Epithelial cell of prostate (primary cell): ENCODE measurements around the gene ZNF333.

Experiments
- DNase-seq: peaks from one replicate; pipeline ENCODE4 v3.0.0-alpha.2; 2011; ENCODE audit warnings: low read depth, low spot score
- H3K27ac ChIP-seq: fragments of 450-650 bp; 2 replicates; pipeline ENCODE4 v1.5.1; 2017; ENCODE audit warnings: mild to moderate bottlenecking

The ZNF333 gene

GRCh38 chr19:14689598-14690503 is at the start of gene ZNF333:
TSS of gene ZNF333 (plus strand) at chr19:14690048. CDS start at chr19:14693492, 3,444 bp downstream.
- DNase-seq = peak; percentile 44
- H3K27ac ChIP-seq = peak within 1 kb of the TSS; percentile 92

- DNase-seq = no peak
- no peak overlapping the region for H3K27ac ChIP-seq
Observed at GRCh38 chr19:14648506-14648905, 41.3 kb upstream of the ZNF333 start.

- no peak overlapping the region for H3K27ac ChIP-seq
- DNase-seq = no peak
Observed at GRCh38 chr19:14649020-14649419, 40.8 kb upstream of the ZNF333 start.

- H3K27ac ChIP-seq = no peak overlapping the region
- DNase-seq = no peak
Observed at GRCh38 chr19:14650161-14650560, 39.7 kb upstream of the ZNF333 start.

- no peak for DNase-seq
- no peak overlapping the region for H3K27ac ChIP-seq
Observed at GRCh38 chr19:14654786-14655560, 34.9 kb upstream of the ZNF333 start.

- DNase-seq = no peak
- no peak overlapping the region for H3K27ac ChIP-seq
Observed at GRCh38 chr19:14655726-14656125, 34.1 kb upstream of the ZNF333 start.

GRCh38 chr19:14659874-14660489 is 29.9 kb upstream of the ZNF333 start:
- DNase-seq = no peak
- no peak overlapping the region for H3K27ac ChIP-seq

GRCh38 chr19:14661372-14661924 is 28.4 kb upstream of the ZNF333 start:
- no peak overlapping the region for H3K27ac ChIP-seq
- DNase-seq = no peak

GRCh38 chr19:14669940-14670339 is 19.9 kb upstream of the ZNF333 start:
- H3K27ac ChIP-seq = no peak overlapping the region
- no peak for DNase-seq

- DNase-seq = no peak
- H3K27ac ChIP-seq = no peak overlapping the region
Observed at GRCh38 chr19:14670408-14670807, 19.4 kb upstream of the ZNF333 start.

GRCh38 chr19:14672188-14672872 is 17.5 kb upstream of the ZNF333 start:
- no peak overlapping the region for H3K27ac ChIP-seq
- no peak for DNase-seq

- DNase-seq = no peak
- H3K27ac ChIP-seq = no peak overlapping the region
Observed at GRCh38 chr19:14673088-14673487, 16.8 kb upstream of the ZNF333 start.

GRCh38 chr19:14674764-14675163 is 15.1 kb upstream of the ZNF333 start, which contains the start of gene ADGRE3:
TSS of gene ADGRE3 (minus strand) at chr19:14674844. CDS start at chr19:14674770, 74 bp downstream.
- no peak for DNase-seq
- H3K27ac ChIP-seq = no peak within 1 kb of the TSS

GRCh38 chr19:14676762-14677161 is 13.1 kb upstream of the ZNF333 start:
- DNase-seq = no peak
- H3K27ac ChIP-seq = no peak overlapping the region

GRCh38 chr19:14677464-14677863 is 12.4 kb upstream of the ZNF333 start:
- H3K27ac ChIP-seq = no peak overlapping the region
- no peak for DNase-seq

GRCh38 chr19:14678199-14678598 is 11.6 kb upstream of the ZNF333 start:
- no peak overlapping the region for H3K27ac ChIP-seq
- DNase-seq = no peak

- no peak overlapping the region for H3K27ac ChIP-seq
Observed at GRCh38 chr19:14682084-14682483, 7.8 kb upstream of the ZNF333 start.

GRCh38 chr19:14683439-14683838 is 6.4 kb upstream of the ZNF333 start:
- DNase-seq = no peak
- no peak overlapping the region for H3K27ac ChIP-seq

More at GRCh38 chr19:14682084-14682483, 7.8 kb upstream of the ZNF333 start:
- DNase-seq = no peak

- no peak for DNase-seq
- no peak overlapping the region for H3K27ac ChIP-seq
Observed at GRCh38 chr19:14686411-14686810, 3.4 kb upstream of the ZNF333 start.
